GM18858 (cell line): ENCODE measurements around the gene EME1.

Source experiments
- ATAC-seq: cut with Tn5 transposase; IDR thresholded peaks from one replicate; pipeline ENCODE4 v1.9.1; 2021; ENCODE audit not compliant: unreplicated experiment

EME1 gene

GRCh38 chr17:50347894-50348291 is 25.1 kb upstream of the EME1 start:
- ATAC-seq: no peak

- no peak for ATAC-seq
These were observed 24.3 kb upstream of the EME1 start for GRCh38 chr17:50348522-50349242.

GRCh38 chr17:50349243-50349600 is 23.8 kb upstream of the EME1 start:
- no peak for ATAC-seq

GRCh38 chr17:50350733-50351132 is 22.3 kb upstream of the EME1 start:
- no peak for ATAC-seq

GRCh38 chr17:50352072-50352692 is 20.8 kb upstream of the EME1 start:
- no peak for ATAC-seq

GRCh38 chr17:50352693-50353599 is 20.1 kb upstream of the EME1 start:
- no peak for ATAC-seq

- ATAC-seq: no peak
These were observed 19.3 kb upstream of the EME1 start for GRCh38 chr17:50353600-50354195.

GRCh38 chr17:50354198-50354597 is 18.8 kb upstream of the EME1 start:
- no peak for ATAC-seq

GRCh38 chr17:50354776-50355175 is 18.3 kb upstream of the EME1 start:
- no peak for ATAC-seq

- no peak for ATAC-seq
These were observed 17.7 kb upstream of the EME1 start for GRCh38 chr17:50355336-50355700.

GRCh38 chr17:50355701-50356341 is 17.2 kb upstream of the EME1 start:
- no peak for ATAC-seq

- ATAC-seq: no peak
These were observed 16.6 kb upstream of the EME1 start for GRCh38 chr17:50356418-50356817.

- ATAC-seq: no peak
These were observed 16.0 kb upstream of the EME1 start for GRCh38 chr17:50356892-50357510.

GRCh38 chr17:50358177-50358576 is 14.9 kb upstream of the EME1 start:
- no peak for ATAC-seq

- no peak for ATAC-seq
These were observed 13.9 kb upstream of the EME1 start for GRCh38 chr17:50359005-50359699.

- no peak for ATAC-seq
These were observed 13.0 kb upstream of the EME1 start for GRCh38 chr17:50359998-50360461.

GRCh38 chr17:50360486-50361115 is 12.4 kb upstream of the EME1 start:
- ATAC-seq: no peak

GRCh38 chr17:50361561-50362480 is 11.2 kb upstream of the EME1 start:
- no peak for ATAC-seq
